LNCaP clone FGC (cell line): ENCODE results near the gene KRT77.
"Not testable (repeated sequence)": the region's sequence is repeated elsewhere in the genome, so short reads cannot be mapped to it uniquely, and the experiment has no call there.

Source experiments
- DNase-seq: peaks from one replicate; pipeline ENCODE4 v3.0.0-alpha.2; 2011; ENCODE audit warnings: low read depth
- H3K4me3 ChIP-seq: 2 replicates; pipeline ENCODE4 v1.5.1; 2011; ENCODE audit warnings: mild to moderate bottlenecking, low read depth, low read length, control low read depth
- TF ChIP-seq, protein P1 (sequence below): IDR thresholded peaks from 2 replicates; pipeline ENCODE4 v1.5.1; 2012; ENCODE audit warnings: mild to moderate bottlenecking; ENCODE audit not compliant: control insufficient read depth, insufficient read depth; ENCODE audit errors: extremely low read depth

Gene KRT77

DNA sequence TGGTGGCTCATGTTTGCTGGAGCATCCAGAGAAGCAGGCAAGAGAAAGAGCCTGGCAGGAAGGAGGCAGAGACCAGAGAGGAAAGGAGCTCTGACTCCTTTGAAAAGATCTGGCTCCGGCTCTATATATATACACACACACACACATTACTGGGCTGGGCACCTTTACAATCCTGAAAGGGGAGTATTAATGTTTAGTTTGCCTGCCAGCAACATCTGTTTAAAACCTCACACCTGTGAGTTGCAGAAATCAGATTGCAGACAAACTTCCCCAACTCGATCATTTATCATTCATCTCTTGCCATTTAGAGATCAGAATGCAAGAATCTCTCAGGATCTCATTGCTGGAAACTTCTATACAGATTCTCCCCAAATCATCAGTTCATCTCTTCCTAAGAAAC is at the start of gene KRT77:
Gene KRT77, minus strand, starts transcription at position 101 of the 400 bp plus-strand sequence. Its CDS starts 90 bp downstream, at position 11.
- H3K4me3 ChIP-seq: no peak within 1 kb of the TSS
- no peak for DNase-seq
- TF ChIP-seq, protein P1, sequence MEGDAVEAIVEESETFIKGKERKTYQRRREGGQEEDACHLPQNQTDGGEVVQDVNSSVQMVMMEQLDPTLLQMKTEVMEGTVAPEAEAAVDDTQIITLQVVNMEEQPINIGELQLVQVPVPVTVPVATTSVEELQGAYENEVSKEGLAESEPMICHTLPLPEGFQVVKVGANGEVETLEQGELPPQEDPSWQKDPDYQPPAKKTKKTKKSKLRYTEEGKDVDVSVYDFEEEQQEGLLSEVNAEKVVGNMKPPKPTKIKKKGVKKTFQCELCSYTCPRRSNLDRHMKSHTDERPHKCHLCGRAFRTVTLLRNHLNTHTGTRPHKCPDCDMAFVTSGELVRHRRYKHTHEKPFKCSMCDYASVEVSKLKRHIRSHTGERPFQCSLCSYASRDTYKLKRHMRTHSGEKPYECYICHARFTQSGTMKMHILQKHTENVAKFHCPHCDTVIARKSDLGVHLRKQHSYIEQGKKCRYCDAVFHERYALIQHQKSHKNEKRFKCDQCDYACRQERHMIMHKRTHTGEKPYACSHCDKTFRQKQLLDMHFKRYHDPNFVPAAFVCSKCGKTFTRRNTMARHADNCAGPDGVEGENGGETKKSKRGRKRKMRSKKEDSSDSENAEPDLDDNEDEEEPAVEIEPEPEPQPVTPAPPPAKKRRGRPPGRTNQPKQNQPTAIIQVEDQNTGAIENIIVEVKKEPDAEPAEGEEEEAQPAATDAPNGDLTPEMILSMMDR: no peak

DNA sequence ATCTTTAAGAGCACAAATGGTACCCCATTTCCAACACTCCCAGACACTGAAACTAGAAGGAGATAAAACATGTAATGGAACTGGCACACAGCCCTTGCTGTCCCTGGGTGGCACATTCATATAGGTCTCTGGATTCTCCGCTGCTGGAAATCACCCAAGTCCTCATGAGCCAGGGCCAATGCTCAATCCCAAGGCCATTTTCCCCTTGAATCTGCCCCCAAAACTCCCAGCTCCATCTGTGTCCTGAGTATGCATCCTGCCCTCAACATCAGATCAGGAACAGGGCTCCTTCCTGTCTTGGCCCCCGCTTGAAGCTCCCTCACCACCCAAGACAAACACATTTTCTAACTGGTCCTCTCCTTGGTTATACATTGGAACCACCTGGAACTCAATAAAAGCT is 49.2 kb upstream of the KRT77 start:
- no peak for DNase-seq
- TF ChIP-seq, protein P1: no peak

DNA sequence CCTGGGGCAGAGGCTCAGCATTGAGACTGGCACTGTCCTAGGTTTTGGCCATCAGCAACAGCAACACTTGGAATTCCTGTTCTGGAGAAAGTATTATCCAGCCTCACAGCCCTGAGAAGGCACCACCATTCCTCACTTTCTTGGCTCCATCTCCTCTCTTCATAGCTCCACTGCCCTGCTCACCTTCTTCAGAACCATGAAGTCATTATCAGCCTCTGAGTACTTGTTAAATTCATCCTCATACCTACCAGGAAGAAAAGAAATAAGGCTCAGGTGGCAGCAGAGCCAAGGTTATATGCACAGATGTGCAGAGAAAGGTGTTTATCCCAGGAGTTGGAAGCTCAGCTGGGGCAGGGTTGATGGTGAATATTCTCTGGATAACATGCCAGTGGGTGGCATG is 48.5 kb upstream of the KRT77 start:
- DNase-seq: no peak
- TF ChIP-seq, protein P1: no peak
- no peak overlapping the region for H3K4me3 ChIP-seq

More for the DNA sequence above, 49.2 kb upstream of the KRT77 start:
- H3K4me3 ChIP-seq: no peak overlapping the region

GRCh38 chr12:52750532-52750931 is 47.2 kb upstream of the KRT77 start:
- H3K4me3 ChIP-seq, DNase-seq: not testable (repeated sequence)

DNA sequence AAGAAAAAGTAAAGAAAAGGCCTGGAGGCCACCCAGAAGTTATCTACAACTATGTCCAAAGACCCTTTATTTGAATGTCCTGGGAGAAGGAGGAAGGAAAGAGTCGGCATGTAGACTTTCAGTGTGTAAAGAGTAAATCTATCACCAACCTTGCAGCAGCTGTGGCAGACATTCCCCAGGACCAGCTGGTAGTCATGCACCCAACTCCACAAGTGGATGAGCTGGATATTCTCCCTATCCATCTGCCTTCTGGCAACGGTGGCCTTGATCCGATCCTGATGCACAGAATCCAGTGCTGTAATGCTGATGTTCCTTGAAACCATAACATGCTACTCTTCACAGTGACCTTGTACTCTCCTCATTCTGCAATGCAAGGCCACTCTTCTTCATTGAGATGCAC is 46.5 kb upstream of the KRT77 start:
- DNase-seq: no peak

DNA sequence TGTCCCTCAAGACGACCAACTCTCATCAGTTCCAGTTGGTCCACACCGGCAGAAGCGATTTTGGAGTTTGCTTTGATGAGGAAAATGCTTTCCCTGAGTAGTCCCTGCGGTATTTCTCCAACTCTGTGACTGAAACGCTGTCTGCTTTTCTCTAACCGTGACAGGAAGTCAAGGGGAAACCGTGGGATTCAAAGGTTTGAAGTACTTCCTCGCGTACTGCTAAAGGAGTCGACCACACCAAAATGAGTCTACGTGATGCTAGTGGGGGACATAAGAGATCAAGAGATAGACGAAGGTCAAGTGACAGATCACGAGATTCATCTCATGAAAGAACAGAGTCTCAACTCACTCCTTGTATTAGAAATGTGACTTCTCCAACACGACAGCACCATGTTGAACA is 45.3 kb upstream of the KRT77 start:
- H3K4me3 ChIP-seq: no peak overlapping the region
- TF ChIP-seq, protein P1: no peak
- DNase-seq: no peak

More for the DNA sequence above, 46.5 kb upstream of the KRT77 start:
- TF ChIP-seq, protein P1: no peak
- H3K4me3 ChIP-seq: no peak overlapping the region

DNA sequence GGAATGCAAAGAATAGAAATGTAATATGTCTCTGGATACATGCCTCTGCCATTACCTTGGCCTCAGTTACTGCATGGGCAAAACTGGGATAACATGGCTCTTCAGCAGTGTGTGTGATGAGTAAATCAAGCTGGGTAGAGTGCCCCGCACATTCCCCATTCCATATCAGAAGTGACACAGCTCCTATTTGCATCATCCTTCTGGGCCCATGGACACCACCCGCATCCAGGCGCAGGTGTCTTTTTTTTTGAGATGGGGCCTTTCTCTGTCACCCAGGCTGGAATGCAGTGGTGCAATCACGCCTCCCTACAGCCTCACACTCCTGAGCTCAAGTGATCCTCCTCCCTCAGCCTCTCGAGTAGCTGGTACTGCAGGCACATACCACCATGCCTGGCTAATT is 42.2 kb upstream of the KRT77 start:
- DNase-seq: no peak
- no peak overlapping the region for H3K4me3 ChIP-seq
- TF ChIP-seq, protein P1: no peak
